GM12878 (cell line): ENCODE results near the gene ISL1. TPM values are rescaled to one million over a fixed set of nuclear protein-coding genes. Genes with fewer than 3 reads are reported as not detected.

Experiments
- ATAC-seq: fragments of 200-7000 bp; cut with Tn5 transposase; 3 replicates; pipeline ENCODE4 v1.9.1; 2020; ENCODE audit warnings: mild to moderate bottlenecking, moderate library complexity
- BruUV-seq: library from RNA; stranded (reverse); fragments of 400-500 nt; replicated peaks from 2 replicates; lab custom pipeline; 2021; lab: Mats Ljungman, UMichigan
- CTCF ChIA-PET: fragments of 300-600 bp; sonication (Branson Sonifier 250); formaldehyde crosslinking; extraction: SDS; loops from one replicate; lab custom pipeline; 2021; ENCODE audit warnings: inconsistent platforms; lab: Yijun Ruan, JAX
- POLR2A ChIA-PET: fragments of 350-600 bp; formaldehyde crosslinking; extraction: SDS; loops from one replicate; lab custom pipeline; 2021; ENCODE audit warnings: inconsistent platforms; lab: Charles Lee
- RAD21 ChIA-PET: fragments of 300-600 bp; sonication (Branson Sonifier 250); formaldehyde crosslinking; loops from one replicate; lab custom pipeline; 2023; ENCODE audit warnings: antibody characterized with exemption; ENCODE audit not compliant: unreplicated experiment; lab: Charles Lee
- SMC1A ChIA-PET: fragments of 300-600 bp; sonication (Branson Sonifier 250); formaldehyde crosslinking; loops from one replicate; lab custom pipeline; 2023; ENCODE audit not compliant: unreplicated experiment, uncharacterized antibody; lab: Charles Lee
- DNase-seq: peaks from one replicate; pipeline ENCODE4 v3.0.0-alpha.2; 2011; ENCODE audit warnings: low read depth, low spot score
- FAIRE-seq: peaks from 3 replicates; lab custom pipeline; 2011; peaks lifted over from hg19 to GRCh38; lab: Jason Lieb, UNC
- H2AFZ ChIP-seq: 2 replicates; pipeline ENCODE4 v1.6.0; 2011; ENCODE audit warnings: low read depth, low read length, control low read depth; ENCODE audit not compliant: control insufficient read depth
- H3K27ac ChIP-seq: 2 replicates; pipeline ENCODE4 v1.5.1; 2011; ENCODE audit warnings: control low read depth; ENCODE audit not compliant: control insufficient read depth, insufficient read depth
- H3K27me3 ChIP-seq, 2 experiments: replicated peaks in 1 of 2; 2 replicates each; pipeline versions ENCODE4 v1.6.0 to v1.6.1; 2011; ENCODE audit warnings: low read length in 1 of 2; ENCODE audit not compliant: control insufficient read depth in 2 of 2, insufficient read depth in 2 of 2
- H3K36me3 ChIP-seq, 2 experiments: 2 replicates each; pipeline ENCODE4 v1.5.1; 2011; ENCODE audit warnings: low read length in 1 of 2; ENCODE audit not compliant: control insufficient read depth in 2 of 2, insufficient read depth in 2 of 2
- H3K4me1 ChIP-seq: 2 replicates; pipeline ENCODE4 v1.6.1; 2011; ENCODE audit warnings: mild to moderate bottlenecking, low read length, moderate library complexity, mixed read lengths; ENCODE audit not compliant: control insufficient read depth, insufficient read depth
- H3K4me2 ChIP-seq: 2 replicates; pipeline ENCODE4 v1.6.0; 2011; ENCODE audit warnings: control low read depth; ENCODE audit not compliant: control insufficient read depth, insufficient read depth
- H3K4me3 ChIP-seq: fragments of 200-600 bp; sonication (generic); 2 replicates; pipeline ENCODE4 v1.5.1; 2016
- H3K79me2 ChIP-seq: 2 replicates; pipeline ENCODE4 v1.6.0; 2011; ENCODE audit warnings: low read length; ENCODE audit not compliant: control insufficient read depth, insufficient read depth
- H3K9ac ChIP-seq: 2 replicates; pipeline ENCODE4 v1.8.0; 2011; ENCODE audit warnings: low read length, control low read depth, mixed read lengths; ENCODE audit not compliant: control insufficient read depth, insufficient read depth
- H3K9me3 ChIP-seq: replicated peaks from 3 replicates; pipeline ENCODE4 v1.5.1; 2011; ENCODE audit warnings: mild to moderate bottlenecking, low read length; ENCODE audit not compliant: control insufficient read depth, insufficient read depth
- H4K20me1 ChIP-seq: 2 replicates; pipeline ENCODE4 v1.6.0; 2011; ENCODE audit not compliant: control insufficient read depth, insufficient read depth
- CBFB ChIP-seq: IDR thresholded peaks from 2 replicates; pipeline ENCODE4 v1.6.1; 2016; ENCODE audit warnings: antibody characterized with exemption, low read depth
- CREB1 ChIP-seq: IDR thresholded peaks from 2 replicates; pipeline ENCODE4 v1.6.1; 2012; ENCODE audit warnings: low read depth, mild to moderate bottlenecking, inconsistent platforms
- DPF2 ChIP-seq: fragments of 450-650 bp; IDR thresholded peaks from 2 replicates; pipeline ENCODE4 v1.6.1; 2017; ENCODE audit warnings: mild to moderate bottlenecking
- EP300 ChIP-seq, 2 experiments: fragments of 150-350 bp in 1 of 2; IDR thresholded peaks; 2 replicates each; pipeline ENCODE4 v1.6.1; 2011 to 2012; ENCODE audit warnings: low read depth in 2 of 2, low read length in 2 of 2, borderline replicate concordance in 1 of 2, improper control_type of control experiment in 1 of 2, inconsistent platforms in 1 of 2; ENCODE audit not compliant: control insufficient read depth in 1 of 2
- RCOR1 ChIP-seq: conservative IDR thresholded peaks from 2 replicates; pipeline ENCODE4 v1.6.1; 2012; ENCODE audit warnings: low read depth, low read length, improper control_type of control experiment
- ZBTB33 ChIP-seq: fragments of 450-650 bp; IDR thresholded peaks from 2 replicates; pipeline ENCODE4 v1.6.1; 2017; ENCODE audit warnings: mild to moderate bottlenecking
- ZNF274 ChIP-seq: IDR thresholded peaks from one replicate; pipeline ENCODE4 v1.8.0; 2011; ENCODE audit not compliant: insufficient read length, insufficient read depth
- WGBS: methylation state at CpG from one replicate; pipeline ENCODE4 v1.1.6; 2016; ENCODE audit warnings: low lambda C conversion rate; ENCODE audit not compliant: insufficient replicate concordance, insufficient coverage; ENCODE audit errors: missing lambda C conversion rate; 5-methylcytosine and 5-hydroxymethylcytosine counted together
- in situ Hi-C: fragments of 300-500 bp; cut with MboI; formaldehyde crosslinking; loops from 9 replicates; pipeline ENCODE4 v1.14.3; 2018; ENCODE audit warnings: mixed read lengths
- intact Hi-C: fragments of 100-400 bp; cut with micrococcal nuclease; formaldehyde crosslinking; loops from one replicate; pipeline ENCODE4 v1.14.2; 2022; ENCODE audit not compliant: unreplicated experiment
- polyA plus RNA-seq, 11 experiments: library from polyadenylated mRNA; depleted of rRNA in 4 of 11; unstranded in 6 of 11; stranded (reverse) in 5 of 11; fragments of >200 nt; fragmentation: Nextera tagmentation in 4 of 11; fragmentation: Illumina TruSeq in 1 of 11; extraction: Ambion mirVana in 4 of 11; extraction: Trizol in 1 of 11; gene quantifications; 1 replicate in 1 of 11; 2 replicates in 10 of 11; pipeline versions ENCODE4 v1.2.1 to v1.2.3, GENCODE V29; 2011 to 2016; ENCODE audit warnings: inconsistent platforms in 2 of 11, missing spikeins in 2 of 11, low read depth in 1 of 11
- total RNA-seq, 4 experiments: library from RNA; depleted of rRNA in 3 of 4; stranded (reverse); fragments of >200 nt in 3 of 4; fragmentation: Illumina TruSeq in 1 of 4; extraction: Trizol in 1 of 4; gene quantifications; 2 replicates each; pipeline versions ENCODE4 v1.2.1 to v1.2.3, GENCODE V29; 2013 to 2021

Gene ISL1
- total and polyA plus RNA-seq, 10 of the 15 experiments (the other 5 are each of a cell fraction or from before 2014, with no cell fraction given): 0.08 TPM; not detected in 9

GRCh38 chr5:51395666-51396356 is 12.6 kb downstream of the ISL1 start:
- intact Hi-C loops: no loop called here
- CTCF ChIA-PET: no interaction called here

More at GRCh38 chr5:51395666-51396356, 12.6 kb downstream of the ISL1 start:
- 1% methylated on average over 10 of the region's 10 CpGs for WGBS
- Histone ChIP-seq H3K4me2 (no peak overlapping the region), H3K9me3 (no peaks in the 10 kb centered on the region), H3K27ac (no peak overlapping the region), H3K4me1 (no peaks in the 10 kb centered on the region), H3K9ac (no peak overlapping the region), H3K4me3 (no peak overlapping the region), H3K27me3 (peaks cover 5 to 7% of the 10 kb centered on the region in 2 experiments; a peak in 3 of 4 replicates), H3K36me3 (no peaks in the 10 kb centered on the region)
- DNase-seq (no peak), ATAC-seq (no peak)
- ChIA-PET POLR2A (no interaction called here), RAD21 (no interaction called here)
- TF ChIP-seq ZNF274: no peak
- TF ChIP-seq EP300 (IDR thresholded peaks at IDR 0.05; ENCODE audit: borderline replicate concordance in 1 of 2, control insufficient read depth in 1 of 2, low read depth in 2 of 2, low read length in 2 of 2): no peak
- TF ChIP-seq RCOR1: no peak
- TF ChIP-seq CREB1: no peak
- no peak for TF ChIP-seq CBFB
- no peak for TF ChIP-seq ZBTB33
- TF ChIP-seq DPF2: no peak
- TF ChIP-seq, all 136 proteins: peak for 0
- FAIRE-seq: no peak
- no peaks in the 10 kb centered on the region for H4K20me1 ChIP-seq
- in situ Hi-C loops: loop anchor here (25.0 kb wide), 1 partner anchor 1266 kb away; no protein-coding TSS in a partner anchor
- SMC1A ChIA-PET: no interaction called here
- H3K79me2 ChIP-seq: no peaks in the 10 kb centered on the region
- no peak overlapping the region for H2AFZ ChIP-seq
- BruUV-seq: no TSS peak
